ENCODE measurements around the gene ADAMTS9.

DNA sequence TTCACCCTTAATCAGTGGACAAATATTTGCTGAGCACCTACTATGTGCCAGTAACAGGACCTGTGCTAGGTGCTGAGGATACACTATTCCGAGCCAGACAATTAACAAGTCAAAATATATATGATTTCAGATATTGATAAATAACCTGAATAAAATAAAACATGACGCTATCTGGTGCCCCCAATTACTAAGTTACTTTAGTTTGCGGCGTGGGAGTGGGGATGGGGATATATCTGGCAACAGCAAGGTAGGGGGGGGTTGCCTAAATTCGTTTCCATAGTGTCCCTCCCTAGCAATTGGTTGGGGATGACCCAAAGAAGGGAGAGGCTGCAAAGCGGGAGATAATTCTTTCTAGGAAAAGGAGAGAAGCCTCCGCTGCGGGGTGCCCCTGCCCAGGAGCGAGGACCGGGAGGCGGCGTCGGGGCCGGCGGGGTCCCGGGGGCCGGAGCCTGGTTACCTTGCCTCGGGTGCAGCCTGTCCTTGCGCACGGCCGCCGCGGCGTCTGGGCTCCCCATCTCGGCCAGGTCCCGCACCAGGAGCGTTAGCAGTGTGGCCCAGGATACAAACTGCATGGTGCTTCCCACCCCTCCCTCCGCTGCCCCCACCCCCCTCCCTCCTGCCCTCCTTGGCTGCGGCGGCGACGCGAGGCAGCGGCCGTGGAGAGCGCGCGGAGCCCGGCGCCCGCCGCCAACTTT lies 567 bp downstream of the ADAMTS9 start:
- TF ChIP-seq, protein P1, sequence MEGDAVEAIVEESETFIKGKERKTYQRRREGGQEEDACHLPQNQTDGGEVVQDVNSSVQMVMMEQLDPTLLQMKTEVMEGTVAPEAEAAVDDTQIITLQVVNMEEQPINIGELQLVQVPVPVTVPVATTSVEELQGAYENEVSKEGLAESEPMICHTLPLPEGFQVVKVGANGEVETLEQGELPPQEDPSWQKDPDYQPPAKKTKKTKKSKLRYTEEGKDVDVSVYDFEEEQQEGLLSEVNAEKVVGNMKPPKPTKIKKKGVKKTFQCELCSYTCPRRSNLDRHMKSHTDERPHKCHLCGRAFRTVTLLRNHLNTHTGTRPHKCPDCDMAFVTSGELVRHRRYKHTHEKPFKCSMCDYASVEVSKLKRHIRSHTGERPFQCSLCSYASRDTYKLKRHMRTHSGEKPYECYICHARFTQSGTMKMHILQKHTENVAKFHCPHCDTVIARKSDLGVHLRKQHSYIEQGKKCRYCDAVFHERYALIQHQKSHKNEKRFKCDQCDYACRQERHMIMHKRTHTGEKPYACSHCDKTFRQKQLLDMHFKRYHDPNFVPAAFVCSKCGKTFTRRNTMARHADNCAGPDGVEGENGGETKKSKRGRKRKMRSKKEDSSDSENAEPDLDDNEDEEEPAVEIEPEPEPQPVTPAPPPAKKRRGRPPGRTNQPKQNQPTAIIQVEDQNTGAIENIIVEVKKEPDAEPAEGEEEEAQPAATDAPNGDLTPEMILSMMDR (IDR thresholded peaks at IDR 0.05): no peak
- no peak for TF ChIP-seq EZH2 (IDR thresholded peaks at IDR 0.05; ENCODE audit: borderline replicate concordance, insufficient read depth, low read depth, low read length, poor library complexity, severe bottlenecking)

Measured in B cell (primary cell).